Thyroid gland (tissue), 4 donors: ENCODE data around the gene PAMR1. TPM values are rescaled to one million over a fixed set of nuclear protein-coding genes. Genes with fewer than 3 reads are reported as not detected.

Source experiments
- DNase-seq, 2 donors: peaks; one replicate each; pipeline ENCODE4 v3.0.0-alpha.2; 2019
- H3K27ac ChIP-seq, 3 donors: fragments of 200-600 bp; sonication (generic); 1 replicate in 2 of 3; 2 replicates in 1 of 3; pipeline ENCODE4 v1.5.1; 2016 to 2019; ENCODE audit warnings: mild to moderate bottlenecking in 1 of 3, moderate library complexity in 1 of 3
- H3K27me3 ChIP-seq: fragments of 200-600 bp; sonication (generic); one replicate; pipeline ENCODE4 v1.5.1; 2019
- H3K36me3 ChIP-seq, 2 donors: fragments of 200-600 bp; sonication (generic); one replicate each; pipeline ENCODE4 v1.5.1; 2016 to 2019
- H3K4me1 ChIP-seq, 2 donors: fragments of 200-600 bp; sonication (generic); one replicate each; pipeline ENCODE4 v1.5.1; 2017 to 2019
- H3K4me3 ChIP-seq, 3 donors: fragments of 200-600 bp; sonication (generic); replicated peaks in 1 of 3; 1 replicate in 2 of 3; 2 replicates in 1 of 3; pipeline ENCODE4 v1.5.1; 2016; ENCODE audit warnings: mild to moderate bottlenecking in 1 of 3
- H3K9me3 ChIP-seq: fragments of 200-600 bp; sonication (generic); one replicate; pipeline ENCODE4 v1.5.1; 2017
- CTCF ChIP-seq, 6 experiments: fragments of 200-600 bp in 3 of 6; fragments of 450-650 bp in 3 of 6; sonication (generic) in 3 of 6; IDR thresholded peaks; one replicate each; pipeline ENCODE4 v1.5.1; 2016 to 2019; ENCODE audit warnings: antibody characterized with exemption in 6 of 6, mild to moderate bottlenecking in 2 of 6, inconsistent platforms in 1 of 6, moderate library complexity in 1 of 6
- POLR2A ChIP-seq, 2 donors: fragments of 450-650 bp; IDR thresholded peaks; one replicate each; pipeline ENCODE4 v1.6.1; 2017; ENCODE audit warnings: antibody characterized with exemption in 2 of 2, mild to moderate bottlenecking in 2 of 2, moderate library complexity in 1 of 2
- WGBS, 2 donors: methylation state at CpG; one replicate each; pipeline ENCODE4 v1.1.5; 2017; 5-methylcytosine and 5-hydroxymethylcytosine counted together
- intact Hi-C: fragments of 100-400 bp; cut with DNase I; formaldehyde crosslinking; loops from one replicate; pipeline ENCODE4 v1.15.1; 2023
- total RNA-seq, 4 donors: library from RNA; depleted of rRNA; stranded (reverse); fragments of >200 nt; gene quantifications; one replicate each; pipeline ENCODE4 v1.2.3, GENCODE V29; 2016

Gene PAMR1
- total RNA-seq, 4 donors from 2014 or later: 1.2 to 16.4 (median 4.3) TPM

GRCh38 chr11:35474688-35475087 lies 50.7 kb downstream of the PAMR1 start:
- DNase-seq: no peak
- no peaks in the 10 kb centered on the region for H3K27me3 ChIP-seq
- no peak for TF ChIP-seq POLR2A (IDR thresholded peaks at IDR 0.05)
- no peak for TF ChIP-seq CTCF (IDR thresholded peaks at IDR 0.05)
- no peak overlapping the region for H3K4me3 ChIP-seq
- peaks cover 7 to 9% of the 10 kb centered on the region in 2 donors for H3K4me1 ChIP-seq
- no peaks in the 10 kb centered on the region for H3K36me3 ChIP-seq
- intact Hi-C loops: no loop called here
- WGBS, 2 donors: 85 to 86% methylated on average over 4 of the region's 4 CpGs
- H3K27ac ChIP-seq: no peak overlapping the region
- H3K9me3 ChIP-seq: no peaks in the 10 kb centered on the region

GRCh38 chr11:35473795-35474374 lies 51.5 kb downstream of the PAMR1 start:
- H3K27me3 ChIP-seq: no peaks in the 10 kb centered on the region
- intact Hi-C loops: no loop called here

GRCh38 chr11:35470616-35471015 lies 54.8 kb downstream of the PAMR1 start:
- no peaks in the 10 kb centered on the region for H3K27me3 ChIP-seq
- no peaks in the 10 kb centered on the region for H3K36me3 ChIP-seq
- intact Hi-C loops: no loop called here
- DNase-seq: no peak
- no peak overlapping the region for H3K27ac ChIP-seq
- TF ChIP-seq POLR2A (IDR thresholded peaks at IDR 0.05): no peak
- TF ChIP-seq CTCF (IDR thresholded peaks at IDR 0.05): no peak
- WGBS, 2 donors: 92 to 93% methylated on average over 13 of the region's 13 CpGs
- no peaks in the 10 kb centered on the region for H3K4me1 ChIP-seq
- no peak overlapping the region for H3K4me3 ChIP-seq
- no peaks in the 10 kb centered on the region for H3K9me3 ChIP-seq

More at GRCh38 chr11:35473795-35474374, 51.5 kb downstream of the PAMR1 start:
- DNase-seq: no peak
- Histone ChIP-seq H3K36me3 (no peaks in the 10 kb centered on the region), H3K27ac (no peak overlapping the region), H3K9me3 (no peaks in the 10 kb centered on the region), H3K4me1 (peaks cover 5 to 7% of the 10 kb centered on the region in 2 donors), H3K4me3 (no peak overlapping the region)
- TF ChIP-seq POLR2A (IDR thresholded peaks at IDR 0.05): no peak
- no peak for TF ChIP-seq CTCF (IDR thresholded peaks at IDR 0.05)
- 86 to 87% methylated on average over 7 of the region's 7 CpGs for WGBS, 2 donors

- TF ChIP-seq CTCF (IDR thresholded peaks at IDR 0.05) (no peak), POLR2A (IDR thresholded peaks at IDR 0.05) (no peak)
- intact Hi-C loops: no loop called here
- H3K27ac ChIP-seq: no peak overlapping the region
- 80 to 90% methylated on average over 3 of the region's 3 CpGs for WGBS, 2 donors
- H3K9me3 ChIP-seq: no peaks in the 10 kb centered on the region
- H3K27me3 ChIP-seq: no peaks in the 10 kb centered on the region
- H3K36me3 ChIP-seq: no peaks in the 10 kb centered on the region
- no peaks in the 10 kb centered on the region for H3K4me1 ChIP-seq
- no peak overlapping the region for H3K4me3 ChIP-seq
- no peak for DNase-seq
Observed at GRCh38 chr11:35466058-35466457, 59.4 kb downstream of the PAMR1 start.

- no peak for DNase-seq
- WGBS, 2 donors: 89 to 91% methylated on average over 1 of the region's 1 CpG
- H3K4me3 ChIP-seq: no peak overlapping the region
- no peak overlapping the region for H3K27ac ChIP-seq
- no peaks in the 10 kb centered on the region for H3K9me3 ChIP-seq
- no peak for TF ChIP-seq CTCF (IDR thresholded peaks at IDR 0.05)
- TF ChIP-seq POLR2A (IDR thresholded peaks at IDR 0.05): no peak
- no peaks in the 10 kb centered on the region for H3K36me3 ChIP-seq
- H3K27me3 ChIP-seq: no peaks in the 10 kb centered on the region
- intact Hi-C loops: no loop called here
- no peaks in the 10 kb centered on the region for H3K4me1 ChIP-seq
Observed at GRCh38 chr11:35464308-35464707, 61.1 kb downstream of the PAMR1 start.
